ENCODE measurements around the gene CACNA1C.

Gene CACNA1C

GRCh38 chr12:2624543-2625288 is 571.9 kb downstream of the CACNA1C start:
- no peak for DNase-seq (ENCODE audit: low read depth in 3 of 3)

- DNase-seq (ENCODE audit: low read depth in 3 of 3) = no peak
Measured at GRCh38 chr12:2625289-2625612, 572.5 kb downstream of the CACNA1C start.

DNA sequence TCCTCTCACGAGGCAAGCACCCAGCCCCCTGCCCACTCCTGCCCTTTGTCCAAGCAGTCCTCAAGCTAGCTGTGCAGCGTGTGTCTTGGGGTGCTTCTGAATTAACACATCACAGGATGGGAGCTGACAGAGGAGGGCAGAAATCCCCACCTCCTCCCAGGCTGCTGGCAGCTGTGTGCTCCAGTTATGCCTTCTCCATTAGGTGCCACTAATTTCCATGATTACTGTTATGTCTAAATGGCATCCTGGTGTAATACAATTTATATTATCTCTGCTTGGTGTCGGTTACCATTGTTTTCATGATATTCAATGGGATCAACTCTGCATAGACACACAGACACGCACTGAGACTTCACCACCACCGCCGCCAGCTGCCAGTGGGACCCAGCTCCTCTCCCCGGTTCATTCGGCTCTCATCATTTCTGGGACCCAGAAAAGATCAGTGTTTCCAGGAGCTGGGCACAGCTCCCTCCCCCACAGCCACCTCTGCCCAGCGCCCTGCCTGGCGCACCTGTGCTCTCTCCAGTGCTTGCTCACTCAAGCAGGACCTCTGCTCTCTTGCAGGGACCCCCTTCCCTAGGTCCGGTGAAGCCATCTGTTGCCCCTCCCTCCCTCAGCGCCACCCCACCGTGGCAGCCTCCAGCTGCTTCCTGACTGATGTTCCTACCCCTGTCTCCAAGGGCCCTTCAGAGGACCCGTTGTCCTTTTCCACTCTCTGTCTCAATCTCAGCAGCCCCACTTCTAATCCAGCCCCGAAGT is 574.5 kb downstream of the CACNA1C start:
- no peak for DNase-seq (ENCODE audit: low read depth in 3 of 3)

GRCh38 chr12:2627835-2628191 is 575.0 kb downstream of the CACNA1C start:
- no peak for DNase-seq (ENCODE audit: low read depth in 3 of 3)

DNA sequence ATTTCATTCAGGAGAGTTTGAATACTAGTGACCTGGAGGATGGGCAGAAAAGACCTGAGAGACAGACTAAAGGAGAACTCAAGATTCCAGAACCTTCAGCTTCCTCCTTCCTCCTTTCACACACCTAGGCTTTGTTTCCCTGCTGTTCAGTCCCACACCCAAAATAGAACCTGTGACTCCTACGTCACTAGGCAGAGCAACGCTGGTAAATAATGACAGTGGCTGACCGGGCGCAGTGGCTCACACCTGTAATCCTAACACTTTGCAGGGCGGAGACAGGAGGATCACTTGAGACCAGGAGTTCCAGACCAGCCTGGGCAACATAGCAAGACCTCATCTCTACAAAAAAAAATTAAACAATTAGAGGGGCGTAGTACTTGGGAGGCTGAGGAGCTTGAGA is 575.6 kb downstream of the CACNA1C start:
- no peak for DNase-seq (ENCODE audit: low read depth in 3 of 3)

DNA sequence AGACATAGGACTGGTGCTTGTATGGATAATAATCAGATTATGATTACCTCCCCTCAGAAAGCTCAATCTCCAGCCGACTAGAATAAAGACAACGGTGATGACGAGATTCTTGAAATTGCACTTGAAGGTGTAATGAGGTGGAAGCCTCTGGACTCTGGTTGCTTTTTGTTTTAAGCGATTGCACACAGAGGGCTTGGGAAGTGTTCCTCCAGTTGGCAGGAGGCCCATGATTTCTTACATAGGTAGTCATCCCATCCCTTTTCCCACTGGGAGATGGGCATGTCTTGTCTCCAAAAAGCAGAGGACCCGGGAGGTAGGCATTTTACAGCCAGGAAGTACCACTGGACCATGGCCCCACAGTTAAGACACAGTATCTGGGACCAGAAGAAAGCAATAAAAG is 576.3 kb downstream of the CACNA1C start:
- DNase-seq (ENCODE audit: low read depth in 3 of 3) = no peak

DNA sequence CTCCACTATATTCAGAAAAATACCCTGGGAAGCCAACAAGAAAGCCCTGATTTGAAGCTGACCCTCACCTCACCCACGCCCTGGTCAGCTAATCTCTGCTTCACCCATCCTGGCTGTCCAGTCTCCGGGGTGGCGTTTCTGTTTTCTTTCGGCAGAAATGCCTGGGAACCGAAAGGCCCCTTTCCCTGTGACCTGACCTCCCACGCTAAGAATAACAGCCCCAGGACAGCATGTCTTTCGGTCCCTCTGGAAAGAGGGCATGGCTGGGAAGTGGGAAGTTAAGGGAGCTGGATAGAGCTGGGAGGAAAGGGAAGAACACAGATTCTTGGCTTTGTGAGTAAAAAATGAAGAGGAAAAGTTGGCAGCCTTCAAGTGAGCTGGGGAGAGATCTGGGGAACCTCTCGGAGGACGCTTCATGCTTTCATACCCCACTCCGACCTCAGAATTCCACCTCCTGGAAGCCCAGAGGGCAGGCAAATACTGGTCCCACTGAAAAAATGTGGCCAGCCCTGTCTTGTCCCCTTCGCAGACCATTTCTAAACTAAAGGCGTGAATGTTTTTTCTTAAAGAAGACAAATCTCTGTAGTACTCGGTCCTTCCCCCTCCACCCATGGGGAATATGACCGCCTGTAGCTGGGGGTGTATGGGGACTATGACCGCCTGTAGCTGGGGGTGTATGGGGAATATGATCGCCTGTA is 579.0 kb downstream of the CACNA1C start:
- DNase-seq (ENCODE audit: low read depth in 3 of 3) = no peak

- no peak for DNase-seq (ENCODE audit: low read depth in 3 of 3)
Measured at GRCh38 chr12:2633176-2633824, 580.5 kb downstream of the CACNA1C start.

DNA sequence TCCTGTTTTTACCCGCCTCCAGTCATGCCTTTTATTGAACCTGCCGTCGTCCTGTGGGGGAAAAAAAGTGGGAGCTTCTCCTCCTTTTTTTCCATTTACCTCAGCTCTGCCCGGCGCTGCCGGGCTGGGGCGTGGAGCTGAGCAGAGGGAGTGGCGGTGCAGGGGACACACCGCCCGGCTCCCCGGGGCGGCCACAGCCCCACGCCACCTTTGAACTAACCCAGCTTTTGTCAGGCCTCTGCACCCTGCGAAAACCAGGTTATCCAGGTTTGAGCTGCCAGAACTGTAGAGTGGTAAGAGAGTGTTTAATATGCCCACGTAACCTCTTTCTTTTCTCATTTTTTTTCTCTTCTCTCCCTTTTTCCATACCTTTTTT is 581.0 kb downstream of the CACNA1C start:
- no peak for DNase-seq (ENCODE audit: low read depth in 3 of 3)

GRCh38 chr12:2634471-2634870 is 581.7 kb downstream of the CACNA1C start:
- no peak for DNase-seq (ENCODE audit: low read depth in 3 of 3)

DNA sequence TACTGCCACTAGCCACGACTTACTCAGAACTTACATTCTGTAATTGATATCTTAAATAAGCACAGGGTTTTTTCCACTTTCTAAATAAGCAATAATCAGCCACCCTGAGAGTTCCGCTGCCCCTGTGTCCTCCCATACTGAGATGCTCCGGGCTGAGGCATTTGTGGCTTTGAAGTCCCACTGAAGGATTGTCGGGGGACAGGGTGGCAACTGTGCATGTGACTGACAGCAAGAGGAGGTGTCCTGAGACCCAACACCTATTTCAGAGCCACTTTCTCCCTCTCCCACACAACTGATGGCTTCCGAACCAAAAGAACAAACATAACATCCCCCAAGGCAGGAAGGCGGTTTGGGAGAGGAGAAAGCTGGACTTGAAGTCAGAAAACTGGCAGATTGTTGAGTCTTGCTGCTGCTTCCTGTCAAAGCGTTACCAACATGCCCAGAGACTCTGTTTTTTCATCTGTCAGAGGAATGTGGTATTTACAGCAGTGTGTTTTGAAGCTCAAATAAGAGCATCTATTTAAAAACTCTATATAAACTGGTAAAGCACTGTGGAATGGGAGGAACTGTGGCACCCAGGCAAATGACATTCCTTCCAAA is 584.1 kb downstream of the CACNA1C start:
- DNase-seq (ENCODE audit: low read depth in 3 of 3) = no peak

DNA sequence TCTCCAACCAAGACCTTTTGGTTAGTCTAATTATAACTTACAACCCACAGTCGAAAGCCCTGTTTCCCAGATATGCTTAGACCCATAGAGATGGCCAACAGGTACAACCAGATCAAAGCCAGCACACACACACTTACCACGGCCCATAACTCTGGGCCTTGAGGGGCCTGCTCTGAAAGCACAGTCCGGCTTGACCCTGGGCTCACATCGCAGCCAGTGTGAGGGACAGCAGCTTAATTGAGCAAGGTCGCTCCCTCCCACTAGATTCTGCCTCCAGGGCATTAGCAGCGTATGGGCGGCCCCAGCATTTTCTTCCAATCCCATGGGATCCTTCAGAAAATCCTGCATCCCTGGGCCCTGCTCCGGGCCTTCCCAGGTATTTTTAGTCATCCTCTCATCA is 584.6 kb downstream of the CACNA1C start:
- no peak for DNase-seq (ENCODE audit: low read depth in 3 of 3)

GRCh38 chr12:2638273-2639019 is 585.7 kb downstream of the CACNA1C start:
- DNase-seq (ENCODE audit: low read depth in 3 of 3) = no peak

DNA sequence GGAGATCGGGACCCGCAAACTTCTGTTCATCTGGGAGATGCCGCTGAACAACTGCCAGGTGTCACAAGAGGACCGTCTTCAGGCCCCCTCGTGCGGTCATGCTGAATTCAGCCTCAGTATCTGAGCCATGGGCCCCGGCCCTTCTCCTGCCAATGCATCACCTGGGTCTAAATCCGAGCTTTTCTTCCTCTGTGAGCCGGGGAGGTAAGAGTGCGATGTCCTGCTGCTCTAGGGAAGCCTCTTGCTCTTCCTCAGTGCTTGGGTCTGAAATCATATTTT is 586.2 kb downstream of the CACNA1C start:
- DNase-seq (ENCODE audit: low read depth in 3 of 3) = no peak

DNA sequence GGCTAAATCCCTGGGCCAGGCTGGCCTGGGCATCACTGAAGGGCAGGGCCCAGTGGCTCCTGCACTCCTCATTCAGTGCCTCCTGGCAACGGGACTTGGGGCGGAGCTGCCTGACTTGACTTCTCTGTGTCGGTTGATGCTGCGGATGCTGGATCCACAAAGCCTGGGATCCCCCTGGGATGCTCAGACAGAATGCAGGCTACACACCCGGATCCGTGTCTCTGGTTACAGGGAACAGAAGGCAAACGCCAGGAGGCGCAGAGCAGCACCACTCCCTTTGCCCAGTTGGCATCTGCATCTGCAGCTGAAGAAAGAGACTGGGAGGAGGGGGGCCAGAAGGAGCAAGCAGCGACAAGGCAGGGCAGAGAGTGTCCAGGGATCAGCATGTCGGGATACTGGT is 587.5 kb downstream of the CACNA1C start:
- DNase-seq (ENCODE audit: low read depth in 3 of 3) = no peak

GRCh38 chr12:2640709-2641108 is 587.9 kb downstream of the CACNA1C start:
- no peak for DNase-seq (ENCODE audit: low read depth in 3 of 3)

DNA sequence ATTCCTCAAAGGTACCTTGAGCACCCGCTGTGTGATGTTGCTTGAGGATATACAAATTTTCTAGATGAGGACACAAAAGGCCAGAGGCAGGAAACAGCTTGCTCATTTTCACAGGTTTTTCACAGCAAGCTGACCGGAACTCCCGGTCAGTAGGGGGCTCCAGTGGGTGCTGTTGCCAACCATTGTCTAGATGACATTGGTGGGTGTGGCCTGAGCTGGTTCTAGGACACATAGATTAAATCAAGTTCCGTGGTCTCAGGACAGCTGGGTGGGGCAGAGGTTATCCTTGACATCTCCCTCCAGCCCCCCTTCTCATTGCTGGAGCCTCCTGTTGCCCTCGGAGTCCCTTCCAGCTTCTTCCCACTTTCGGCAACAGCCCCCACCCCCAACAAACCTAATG is 588.4 kb downstream of the CACNA1C start:
- DNase-seq (ENCODE audit: low read depth in 3 of 3) = no peak

- no peak for DNase-seq (ENCODE audit: low read depth in 3 of 3)
Measured at GRCh38 chr12:2641761-2642160, 589.0 kb downstream of the CACNA1C start.

- no peak for DNase-seq (ENCODE audit: low read depth in 3 of 3)
Measured at GRCh38 chr12:2642176-2642892, 589.5 kb downstream of the CACNA1C start.

DNA sequence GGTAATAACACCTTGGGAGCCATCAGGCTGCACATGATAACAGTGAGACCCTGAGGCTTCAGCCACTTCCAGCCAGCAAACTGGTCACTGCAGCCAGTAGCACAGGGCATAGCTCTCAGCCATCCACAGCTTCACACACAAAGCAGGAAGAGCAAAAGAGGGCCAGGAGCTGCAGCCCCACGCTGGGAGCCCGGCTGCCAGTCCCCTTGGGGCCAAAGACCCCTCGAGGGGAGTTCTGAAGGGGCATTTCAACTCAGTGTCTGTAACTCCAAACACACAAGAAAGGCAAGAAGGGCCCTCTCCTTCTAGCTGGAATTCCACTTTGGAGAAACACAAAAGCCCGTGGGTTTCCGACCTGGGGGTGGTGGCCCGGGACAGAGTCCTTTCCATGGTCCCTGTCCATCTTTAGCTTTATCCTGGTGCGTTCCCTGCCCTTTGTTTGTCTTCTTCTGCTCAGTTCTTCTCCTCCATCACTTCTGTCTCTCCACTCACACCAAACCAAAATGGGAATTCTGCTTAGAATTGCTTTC is 590.2 kb downstream of the CACNA1C start:
- no peak for DNase-seq (ENCODE audit: low read depth in 3 of 3)
